Gastrocnemius medialis (tissue), 4 donors: ENCODE measurements around the gene RBM47. TPM values are rescaled to one million over a fixed set of nuclear protein-coding genes. Genes with fewer than 3 reads are reported as not detected.

Source experiments
- ATAC-seq, 2 donors: fragments of 150-250 bp; one replicate each; pipeline ENCODE4 v1.9.1; 2016
- DNase-seq, 2 donors: peaks; one replicate each; pipeline ENCODE4 v3.0.0-alpha.2; 2019
- H3K27ac ChIP-seq, 4 donors: fragments of 200-600 bp; sonication (generic); 1 replicate in 1 of 4; 2 replicates in 3 of 4; pipeline ENCODE4 v1.5.1; 2016 to 2018; ENCODE audit warnings: mild to moderate bottlenecking in 2 of 4, moderate library complexity in 1 of 4
- H3K27me3 ChIP-seq, 3 donors: fragments of 200-600 bp; sonication (generic) in 2 of 3; 1 replicate in 1 of 3; 2 replicates in 2 of 3; pipeline versions ENCODE4 v1.5.1 to v1.6.0; 2016 to 2019; ENCODE audit warnings: mild to moderate bottlenecking in 1 of 3, moderate library complexity in 1 of 3
- H3K36me3 ChIP-seq, 2 donors: fragments of 200-600 bp; sonication (generic) in 1 of 2; one replicate each; pipeline ENCODE4 v1.5.1; 2017 to 2018
- H3K4me1 ChIP-seq, 2 donors: fragments of 200-600 bp; sonication (generic) in 1 of 2; one replicate each; pipeline ENCODE4 v1.5.1; 2016 to 2017; ENCODE audit warnings: mild to moderate bottlenecking in 2 of 2
- H3K4me3 ChIP-seq, 4 donors: fragments of 200-600 bp; sonication (generic) in 3 of 4; 1 replicate in 1 of 4; 2 replicates in 3 of 4; pipeline ENCODE4 v1.5.1; 2016 to 2019; ENCODE audit warnings: mild to moderate bottlenecking in 2 of 4
- H3K9me3 ChIP-seq, 3 donors: fragments of 200-600 bp; sonication (generic) in 2 of 3; 1 replicate in 1 of 3; 2 replicates in 2 of 3; pipeline ENCODE4 v1.5.1; 2016 to 2019
- CTCF ChIP-seq, 5 experiments: fragments of 450-650 bp in 3 of 5; fragments of 200-600 bp in 2 of 5; sonication (generic) in 2 of 5; IDR thresholded peaks in 4 of 5; conservative IDR thresholded peaks in 1 of 5; 1 replicate in 4 of 5; 2 replicates in 1 of 5; pipeline ENCODE4 v1.5.1; 2016 to 2019; ENCODE audit warnings: antibody characterized with exemption in 5 of 5, mild to moderate bottlenecking in 3 of 5, moderate library complexity in 3 of 5
- POLR2A ChIP-seq, 2 donors: fragments of 450-650 bp; IDR thresholded peaks; one replicate each; pipeline ENCODE4 v1.6.1; 2017; ENCODE audit warnings: antibody characterized with exemption in 2 of 2, mild to moderate bottlenecking in 2 of 2, moderate library complexity in 2 of 2
- in situ Hi-C, 4 donors: fragments of 200-750 bp; cut with MboI; loops; one replicate each; pipeline versions ENCODE4 v1.15.0 to v1.8.0; 2017; ENCODE audit warnings: low sequenced_read_pairs in 4 of 4
- intact Hi-C: fragments of 100-400 bp; cut with DNase I; formaldehyde crosslinking; loops from one replicate; pipeline ENCODE4 v1.15.1; 2023; ENCODE audit warnings: low total_unique reads
- total RNA-seq, 4 donors: library from RNA; depleted of rRNA; stranded (reverse); fragments of >200 nt; gene quantifications; one replicate each; pipeline versions ENCODE4 v1.1.0 to v1.2.3, GENCODE V29; 2016

Gene RBM47
- total RNA-seq, 4 donors from 2014 or later = 1.5 to 8.7 (median 4.3) TPM

- Histone ChIP-seq H3K36me3 (no peaks in the 10 kb centered on the region), H3K27me3 (no peaks in the 10 kb centered on the region), H3K4me3 (no peak overlapping the region), H3K27ac (no peak overlapping the region), H3K4me1 (no peaks in the 10 kb centered on the region), H3K9me3 (no peaks in the 10 kb centered on the region)
- in situ Hi-C loops = no loop called here
- DNase-seq (no peak), ATAC-seq (no peak)
- intact Hi-C loops = no loop called here
- TF ChIP-seq CTCF (IDR thresholded peaks at IDR 0.05 in 4 of 5, conservative IDR thresholded peaks at IDR 0.05 in 1 of 5) (no peak), POLR2A (IDR thresholded peaks at IDR 0.05) (no peak)
Observed at GRCh38 chr4:40599431-40599830, 30.2 kb downstream of the RBM47 start.

GRCh38 chr4:40596522-40596921 lies 33.1 kb downstream of the RBM47 start:
- in situ Hi-C loops = no loop called here
- intact Hi-C loops = no loop called here
- TF ChIP-seq CTCF (IDR thresholded peaks at IDR 0.05 in 4 of 5, conservative IDR thresholded peaks at IDR 0.05 in 1 of 5) = no peak
- no peak for TF ChIP-seq POLR2A (IDR thresholded peaks at IDR 0.05)
- no peaks in the 10 kb centered on the region for H3K9me3 ChIP-seq
- H3K4me3 ChIP-seq = no peak overlapping the region
- H3K4me1 ChIP-seq = no peaks in the 10 kb centered on the region
- DNase-seq (no peak), ATAC-seq (no peak)
- no peaks in the 10 kb centered on the region for H3K27me3 ChIP-seq
- H3K27ac ChIP-seq = no peak overlapping the region
- H3K36me3 ChIP-seq = no peaks in the 10 kb centered on the region

GRCh38 chr4:40595981-40596380 lies 33.7 kb downstream of the RBM47 start:
- intact Hi-C loops = no loop called here
- ATAC-seq = no peak
- H3K27ac ChIP-seq = no peak overlapping the region

GRCh38 chr4:40594261-40595178 lies 35.1 kb downstream of the RBM47 start:
- no peaks in the 10 kb centered on the region for H3K4me1 ChIP-seq
- no peak for ATAC-seq
- TF ChIP-seq CTCF (IDR thresholded peaks at IDR 0.05 in 4 of 5, conservative IDR thresholded peaks at IDR 0.05 in 1 of 5) (no peak), POLR2A (IDR thresholded peaks at IDR 0.05) (no peak)
- DNase-seq = no peak
- no peak overlapping the region for H3K4me3 ChIP-seq
- intact Hi-C loops (no loop called here), in situ Hi-C loops (no loop called here)
- no peaks in the 10 kb centered on the region for H3K27me3 ChIP-seq
- no peaks in the 10 kb centered on the region for H3K36me3 ChIP-seq
- H3K27ac ChIP-seq = no peak overlapping the region
- H3K9me3 ChIP-seq = no peaks in the 10 kb centered on the region

More at GRCh38 chr4:40595981-40596380, 33.7 kb downstream of the RBM47 start:
- Histone ChIP-seq H3K27me3 (no peaks in the 10 kb centered on the region), H3K9me3 (no peaks in the 10 kb centered on the region), H3K4me3 (no peak overlapping the region), H3K4me1 (no peaks in the 10 kb centered on the region), H3K36me3 (no peaks in the 10 kb centered on the region)
- TF ChIP-seq CTCF (IDR thresholded peaks at IDR 0.05 in 4 of 5, conservative IDR thresholded peaks at IDR 0.05 in 1 of 5) = no peak
- no peak for TF ChIP-seq POLR2A (IDR thresholded peaks at IDR 0.05)
- in situ Hi-C loops = no loop called here
- DNase-seq = no peak
